ENCODE data around the gene OAS2. TPM values are rescaled to one million over a fixed set of nuclear protein-coding genes. Genes with fewer than 3 reads are reported as not detected.

The OAS2 gene
- total and polyA plus RNA-seq, 2 donors, result 7.3 to 14.0 TPM

DNA sequence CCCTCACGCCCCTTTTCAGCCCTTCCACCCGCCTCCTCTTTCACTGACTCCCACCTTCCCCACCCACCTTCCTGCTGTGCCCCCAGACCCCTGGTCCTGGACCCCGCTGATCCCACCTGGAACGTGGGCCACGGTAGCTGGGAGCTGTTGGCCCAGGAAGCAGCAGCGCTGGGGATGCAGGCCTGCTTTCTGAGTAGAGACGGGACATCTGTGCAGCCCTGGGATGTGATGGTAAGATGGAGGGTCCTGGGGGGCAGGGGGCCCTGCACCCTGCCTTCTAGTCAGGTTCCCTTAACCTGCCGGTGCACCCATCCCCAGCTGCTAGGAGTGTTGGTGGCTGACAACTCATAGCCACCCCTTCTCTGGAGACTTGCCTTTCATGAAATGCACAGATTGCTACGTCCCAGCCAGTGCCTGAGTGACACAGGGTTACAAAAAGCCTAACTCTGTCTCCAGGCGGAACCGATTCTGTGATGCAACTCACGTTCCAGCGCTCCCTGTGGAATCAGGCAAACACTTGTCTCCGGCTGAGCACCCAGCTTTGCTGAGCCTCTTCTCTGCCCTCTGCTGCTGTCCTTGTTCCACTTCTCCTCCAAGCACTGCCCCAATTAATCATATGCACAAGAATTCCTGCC, 15.0 kb upstream of the OAS2 start:
- 91% methylated on average over 14 of the region's 14 CpGs for WGBS
- no peak for DNase-seq (ENCODE audit: extremely low spot score)
- H3K36me3 ChIP-seq (ENCODE audit: insufficient read depth), result no peaks in the 10 kb centered on the region

DNA sequence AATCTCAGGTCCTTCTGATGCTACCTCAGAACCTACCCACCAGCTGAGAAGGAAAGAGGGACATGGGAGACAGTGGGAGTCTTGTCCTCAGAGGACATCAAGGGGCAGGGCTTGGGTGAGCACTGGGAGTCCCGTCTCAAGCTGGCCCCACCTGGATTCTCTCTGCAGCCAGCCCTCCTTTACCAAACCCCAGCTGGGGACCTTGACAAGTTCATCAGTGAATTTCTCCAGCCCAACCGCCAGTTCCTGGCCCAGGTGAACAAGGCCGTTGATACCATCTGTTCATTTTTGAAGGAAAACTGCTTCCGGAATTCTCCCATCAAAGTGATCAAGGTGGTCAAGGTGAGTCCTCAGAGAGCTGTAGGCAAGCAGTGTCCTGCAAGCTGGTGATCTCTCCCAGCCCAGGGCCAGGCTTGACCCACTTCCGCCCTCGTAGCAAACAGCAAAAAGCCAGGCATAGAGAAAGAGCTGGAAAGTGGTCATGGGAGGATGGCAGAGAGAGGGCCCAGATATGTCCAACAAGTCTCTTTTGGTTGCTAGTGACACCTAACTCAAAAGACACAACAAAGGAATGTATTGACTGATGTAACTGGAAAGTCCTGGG, 14.2 kb upstream of the OAS2 start:
- no peaks in the 10 kb centered on the region for H3K4me1 ChIP-seq (ENCODE audit: insufficient read depth)
- no peak overlapping the region for H3K4me3 ChIP-seq (ENCODE audit: low read depth, low read length)
- no peak for DNase-seq (ENCODE audit: extremely low spot score)
- WGBS, result 95% methylated on average over 6 of the region's 6 CpGs
- no peaks in the 10 kb centered on the region for H3K36me3 ChIP-seq (ENCODE audit: insufficient read depth)
- H3K27ac ChIP-seq (ENCODE audit: low read depth), result no peak overlapping the region

More for the DNA sequence above, 15.0 kb upstream of the OAS2 start:
- no peaks in the 10 kb centered on the region for H3K4me1 ChIP-seq (ENCODE audit: insufficient read depth)
- no peak overlapping the region for H3K27ac ChIP-seq (ENCODE audit: low read depth)
- no peak overlapping the region for H3K4me3 ChIP-seq (ENCODE audit: low read depth, low read length)

DNA sequence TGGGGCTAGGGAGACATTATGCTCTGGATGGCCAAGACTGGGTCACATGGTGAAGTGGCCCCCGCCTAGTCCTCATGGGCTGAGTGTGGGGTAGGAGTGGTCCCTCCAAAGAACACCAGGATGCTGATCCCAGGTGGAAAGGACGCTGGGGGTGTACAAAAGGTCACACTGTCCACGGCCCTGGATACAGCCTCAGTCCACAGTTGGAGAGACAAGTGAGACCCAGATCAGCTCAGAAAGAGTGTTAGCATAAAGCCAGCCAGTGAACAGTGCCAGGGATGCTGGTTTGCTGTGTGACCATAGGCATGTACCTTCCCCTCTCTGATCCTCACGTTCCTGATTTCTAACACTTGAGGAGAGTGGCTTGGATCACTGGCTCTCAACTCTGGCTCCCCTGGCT, 13.4 kb upstream of the OAS2 start:
- no peak for DNase-seq (ENCODE audit: extremely low spot score)
- 88% methylated on average over 4 of the region's 4 CpGs for WGBS
- Histone ChIP-seq H3K4me1 (ENCODE audit: insufficient read depth) (no peaks in the 10 kb centered on the region), H3K36me3 (ENCODE audit: insufficient read depth) (no peaks in the 10 kb centered on the region), H3K27ac (ENCODE audit: low read depth) (no peak overlapping the region), H3K4me3 (ENCODE audit: low read depth, low read length) (no peak overlapping the region)

DNA sequence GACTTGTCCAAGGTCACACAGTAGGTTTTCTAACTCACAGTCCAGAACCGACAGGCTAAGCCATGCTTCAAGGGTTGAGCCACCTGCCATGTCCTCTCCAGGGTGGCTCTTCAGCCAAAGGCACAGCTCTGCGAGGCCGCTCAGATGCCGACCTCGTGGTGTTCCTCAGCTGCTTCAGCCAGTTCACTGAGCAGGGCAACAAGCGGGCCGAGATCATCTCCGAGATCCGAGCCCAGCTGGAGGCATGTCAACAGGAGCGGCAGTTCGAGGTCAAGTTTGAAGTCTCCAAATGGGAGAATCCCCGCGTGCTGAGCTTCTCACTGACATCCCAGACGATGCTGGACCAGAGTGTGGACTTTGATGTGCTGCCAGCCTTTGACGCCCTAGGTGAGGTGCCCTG, 12.7 kb upstream of the OAS2 start:
- no peak overlapping the region for H3K27ac ChIP-seq (ENCODE audit: low read depth)
- 89% methylated on average over 15 of the region's 15 CpGs for WGBS
- H3K4me1 ChIP-seq (ENCODE audit: insufficient read depth), result no peaks in the 10 kb centered on the region
- no peaks in the 10 kb centered on the region for H3K36me3 ChIP-seq (ENCODE audit: insufficient read depth)
- DNase-seq (ENCODE audit: extremely low spot score), result no peak
- no peak overlapping the region for H3K4me3 ChIP-seq (ENCODE audit: low read depth, low read length)

DNA sequence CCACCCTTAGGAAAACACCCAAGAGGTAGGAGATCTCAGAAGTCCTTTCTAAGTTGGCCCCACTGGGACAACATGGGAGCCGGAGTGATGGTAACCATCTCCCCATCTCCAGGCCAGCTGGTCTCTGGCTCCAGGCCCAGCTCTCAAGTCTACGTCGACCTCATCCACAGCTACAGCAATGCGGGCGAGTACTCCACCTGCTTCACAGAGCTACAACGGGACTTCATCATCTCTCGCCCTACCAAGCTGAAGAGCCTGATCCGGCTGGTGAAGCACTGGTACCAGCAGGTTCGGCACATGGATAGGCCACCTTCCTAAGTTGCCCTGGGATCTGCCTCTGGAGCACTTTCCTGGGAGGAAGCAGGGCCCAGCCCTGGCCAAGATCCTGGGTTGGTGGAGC, 11.0 kb upstream of the OAS2 start:
- Histone ChIP-seq H3K36me3 (ENCODE audit: insufficient read depth) (no peaks in the 10 kb centered on the region), H3K4me1 (ENCODE audit: insufficient read depth) (no peaks in the 10 kb centered on the region), H3K27ac (ENCODE audit: low read depth) (no peak overlapping the region), H3K4me3 (ENCODE audit: low read depth, low read length) (no peak overlapping the region)
- DNase-seq (ENCODE audit: extremely low spot score), result no peak
- WGBS, result 91% methylated on average over 9 of the region's 9 CpGs

DNA sequence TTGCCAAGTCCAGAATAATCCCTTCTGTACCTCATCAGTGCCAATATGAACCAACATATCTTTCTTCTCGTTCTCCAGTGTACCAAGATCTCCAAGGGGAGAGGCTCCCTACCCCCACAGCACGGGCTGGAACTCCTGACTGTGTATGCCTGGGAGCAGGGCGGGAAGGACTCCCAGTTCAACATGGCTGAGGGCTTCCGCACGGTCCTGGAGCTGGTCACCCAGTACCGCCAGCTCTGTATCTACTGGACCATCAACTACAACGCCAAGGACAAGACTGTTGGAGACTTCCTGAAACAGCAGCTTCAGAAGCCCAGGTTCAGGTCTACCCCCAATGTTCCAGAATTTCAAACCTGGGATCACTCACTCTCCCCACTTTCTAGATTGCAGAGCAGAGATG, 10.5 kb upstream of the OAS2 start:
- DNase-seq (ENCODE audit: extremely low spot score), result no peak
- no peak overlapping the region for H3K4me3 ChIP-seq (ENCODE audit: low read depth, low read length)
- 91% methylated on average over 7 of the region's 7 CpGs for WGBS
- H3K27ac ChIP-seq (ENCODE audit: low read depth), result no peak overlapping the region
- no peaks in the 10 kb centered on the region for H3K36me3 ChIP-seq (ENCODE audit: insufficient read depth)
- no peaks in the 10 kb centered on the region for H3K4me1 ChIP-seq (ENCODE audit: insufficient read depth)

DNA sequence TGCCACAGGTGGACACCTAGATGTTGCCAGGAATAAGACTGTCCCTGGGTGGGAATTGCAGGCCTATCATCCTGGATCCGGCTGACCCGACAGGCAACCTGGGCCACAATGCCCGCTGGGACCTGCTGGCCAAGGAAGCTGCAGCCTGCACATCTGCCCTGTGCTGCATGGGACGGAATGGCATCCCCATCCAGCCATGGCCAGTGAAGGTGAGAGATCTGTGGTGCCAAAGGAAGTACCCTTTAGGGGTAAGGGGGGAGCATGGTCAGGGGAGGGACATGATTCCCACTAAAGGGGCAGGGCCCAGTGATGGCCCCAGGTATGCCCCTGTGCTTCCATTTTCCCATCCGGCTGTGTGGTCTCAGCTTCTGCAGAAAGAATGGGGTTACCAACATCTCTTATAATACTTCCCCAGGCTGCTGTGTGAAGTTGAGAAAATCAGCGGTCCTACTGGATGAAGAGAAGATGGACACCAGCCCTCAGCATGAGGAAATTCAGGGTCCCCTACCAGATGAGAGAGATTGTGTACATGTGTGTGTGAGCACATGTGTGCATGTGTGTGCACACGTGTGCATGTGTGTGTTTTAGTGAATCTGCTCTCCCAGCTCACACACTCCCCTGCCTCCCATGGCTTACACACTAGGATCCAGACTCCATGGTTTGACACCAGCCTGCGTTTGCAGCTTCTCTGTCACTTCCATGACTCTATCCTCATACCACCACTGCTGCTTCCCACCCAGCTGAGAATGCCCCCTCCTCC, 8.6 kb upstream of the OAS2 start:
- no peak overlapping the region for H3K4me3 ChIP-seq (ENCODE audit: low read depth, low read length)
- no peak for DNase-seq (ENCODE audit: extremely low spot score)
- no peaks in the 10 kb centered on the region for H3K36me3 ChIP-seq (ENCODE audit: insufficient read depth)
- 94% methylated on average over 8 of the region's 8 CpGs for WGBS
- H3K4me1 ChIP-seq (ENCODE audit: insufficient read depth), result no peaks in the 10 kb centered on the region
- H3K27ac ChIP-seq (ENCODE audit: low read depth), result no peak overlapping the region

DNA sequence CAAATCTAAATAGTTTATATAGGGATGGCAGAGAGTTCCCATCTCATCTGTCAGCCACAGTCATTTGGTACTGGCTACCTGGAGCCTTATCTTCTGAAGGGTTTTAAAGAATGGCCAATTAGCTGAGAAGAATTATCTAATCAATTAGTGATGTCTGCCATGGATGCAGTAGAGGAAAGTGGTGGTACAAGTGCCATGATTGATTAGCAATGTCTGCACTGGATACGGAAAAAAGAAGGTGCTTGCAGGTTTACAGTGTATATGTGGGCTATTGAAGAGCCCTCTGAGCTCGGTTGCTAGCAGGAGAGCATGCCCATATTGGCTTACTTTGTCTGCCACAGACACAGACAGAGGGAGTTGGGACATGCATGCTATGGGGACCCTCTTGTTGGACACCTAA, 7.9 kb upstream of the OAS2 start:
- Histone ChIP-seq H3K36me3 (ENCODE audit: insufficient read depth) (no peaks in the 10 kb centered on the region), H3K4me1 (ENCODE audit: insufficient read depth) (no peaks in the 10 kb centered on the region), H3K4me3 (ENCODE audit: low read depth, low read length) (no peak overlapping the region), H3K27ac (ENCODE audit: low read depth) (no peak overlapping the region)
- no peak for DNase-seq (ENCODE audit: extremely low spot score)
- 77% methylated on average over 2 of the region's 2 CpGs for WGBS

DNA sequence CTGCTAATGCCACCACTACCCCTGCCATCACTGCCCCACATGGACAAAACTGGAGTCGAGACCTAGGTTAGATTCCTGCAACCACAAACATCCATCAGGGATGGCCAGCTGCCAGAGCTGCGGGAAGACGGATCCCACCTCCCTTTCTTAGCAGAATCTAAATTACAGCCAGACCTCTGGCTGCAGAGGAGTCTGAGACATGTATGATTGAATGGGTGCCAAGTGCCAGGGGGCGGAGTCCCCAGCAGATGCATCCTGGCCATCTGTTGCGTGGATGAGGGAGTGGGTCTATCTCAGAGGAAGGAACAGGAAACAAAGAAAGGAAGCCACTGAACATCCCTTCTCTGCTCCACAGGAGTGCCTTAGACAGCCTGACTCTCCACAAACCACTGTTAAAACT, 7.1 kb upstream of the OAS2 start:
- no peaks in the 10 kb centered on the region for H3K4me1 ChIP-seq (ENCODE audit: insufficient read depth)
- WGBS, result 53% methylated on average over 5 of the region's 5 CpGs
- no peaks in the 10 kb centered on the region for H3K36me3 ChIP-seq (ENCODE audit: insufficient read depth)

DNA sequence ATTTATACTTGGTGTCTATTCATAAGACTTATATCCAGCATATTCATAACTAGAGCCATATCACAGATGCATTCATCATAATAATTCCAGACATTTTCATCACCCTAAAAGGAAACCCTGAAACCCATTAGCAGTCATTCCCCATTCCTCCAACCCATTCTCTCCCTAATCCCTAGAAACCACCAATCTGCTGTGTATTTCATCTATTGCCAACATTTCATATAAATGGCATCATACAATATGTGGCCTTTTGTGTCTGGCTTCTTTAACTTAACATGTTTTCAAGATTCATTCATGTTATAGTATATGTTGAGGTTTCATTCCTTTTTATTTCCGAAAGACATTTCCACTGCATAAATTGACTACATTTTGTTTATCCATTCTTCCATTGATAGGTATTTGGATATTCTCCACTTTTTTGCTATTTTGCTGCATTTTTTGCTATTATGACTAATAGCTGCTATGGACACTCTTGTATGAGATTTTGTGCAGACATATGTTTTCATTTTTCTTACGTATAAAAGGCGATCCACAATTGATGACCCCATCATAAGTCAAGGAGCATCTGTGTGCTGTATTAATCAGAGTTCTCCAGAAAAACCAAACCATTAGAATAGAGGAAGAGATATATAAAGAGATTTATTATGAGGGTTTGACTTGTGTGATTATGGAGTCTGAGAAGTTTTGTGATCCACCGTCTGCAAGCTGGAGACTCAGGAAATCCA, 5.1 kb upstream of the OAS2 start:
- WGBS, result 83% methylated on average over 4 of the region's 4 CpGs
- no peak for DNase-seq (ENCODE audit: extremely low spot score)
- H3K4me3 ChIP-seq (ENCODE audit: low read depth, low read length), result no peak overlapping the region
- H3K4me1 ChIP-seq (ENCODE audit: insufficient read depth), result no peaks in the 10 kb centered on the region
- H3K27ac ChIP-seq (ENCODE audit: low read depth), result no peak overlapping the region
- H3K36me3 ChIP-seq (ENCODE audit: insufficient read depth), result no peaks in the 10 kb centered on the region

More for the DNA sequence above, 7.1 kb upstream of the OAS2 start:
- Histone ChIP-seq H3K27ac (ENCODE audit: low read depth) (no peak overlapping the region), H3K4me3 (ENCODE audit: low read depth, low read length) (no peak overlapping the region)
- no peak for DNase-seq (ENCODE audit: extremely low spot score)

DNA sequence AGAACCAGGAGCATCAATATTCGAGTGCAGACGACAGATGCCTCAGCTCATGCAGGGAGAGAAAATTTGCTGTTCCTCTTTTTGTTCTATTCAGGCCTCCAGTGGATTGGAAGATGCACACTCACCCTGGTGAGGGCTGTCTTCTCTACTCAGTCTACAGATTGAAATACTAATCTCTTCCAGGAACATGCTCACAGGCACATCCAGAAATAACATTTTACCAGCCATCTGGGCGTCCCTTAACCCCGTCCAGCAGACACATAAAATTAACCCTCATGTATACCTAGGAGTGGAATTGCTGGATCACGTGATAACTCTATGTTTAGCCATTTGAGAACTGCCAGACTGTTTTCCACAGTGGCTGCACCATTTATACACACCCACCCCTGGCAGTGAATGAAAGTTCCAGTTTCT, 4.5 kb upstream of the OAS2 start:
- Histone ChIP-seq H3K36me3 (ENCODE audit: insufficient read depth) (no peaks in the 10 kb centered on the region), H3K4me1 (ENCODE audit: insufficient read depth) (no peaks in the 10 kb centered on the region), H3K4me3 (ENCODE audit: low read depth, low read length) (no peak overlapping the region), H3K27ac (ENCODE audit: low read depth) (no peak overlapping the region)
- no peak for DNase-seq (ENCODE audit: extremely low spot score)
- 31% methylated on average over 5 of the region's 5 CpGs for WGBS

DNA sequence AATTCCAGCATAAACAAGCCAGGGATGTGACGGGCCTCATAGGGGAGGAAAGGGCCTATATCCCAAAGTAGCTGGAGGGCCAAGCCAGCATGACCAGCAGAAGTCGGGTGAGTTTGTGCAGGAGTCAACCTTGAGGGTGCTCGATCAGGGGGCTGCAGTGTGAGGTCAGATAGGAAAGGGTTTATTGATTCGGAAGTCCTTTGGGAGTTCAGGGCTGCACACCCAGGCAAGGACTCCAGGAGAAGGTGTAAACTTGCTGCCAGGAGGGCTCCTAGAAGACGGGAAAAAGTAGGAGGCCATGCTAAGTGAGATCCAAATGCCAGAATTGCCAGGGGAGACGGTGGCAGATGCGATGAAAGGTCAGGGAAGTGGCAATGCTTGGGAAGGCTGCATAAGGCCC, 3.4 kb upstream of the OAS2 start:
- no peaks in the 10 kb centered on the region for H3K36me3 ChIP-seq (ENCODE audit: insufficient read depth)
- no peak for DNase-seq (ENCODE audit: extremely low spot score)
- H3K4me3 ChIP-seq (ENCODE audit: low read depth, low read length), result no peak overlapping the region
- H3K4me1 ChIP-seq (ENCODE audit: insufficient read depth), result no peaks in the 10 kb centered on the region
- 83% methylated on average over 7 of the region's 7 CpGs for WGBS
- no peak overlapping the region for H3K27ac ChIP-seq (ENCODE audit: low read depth)

DNA sequence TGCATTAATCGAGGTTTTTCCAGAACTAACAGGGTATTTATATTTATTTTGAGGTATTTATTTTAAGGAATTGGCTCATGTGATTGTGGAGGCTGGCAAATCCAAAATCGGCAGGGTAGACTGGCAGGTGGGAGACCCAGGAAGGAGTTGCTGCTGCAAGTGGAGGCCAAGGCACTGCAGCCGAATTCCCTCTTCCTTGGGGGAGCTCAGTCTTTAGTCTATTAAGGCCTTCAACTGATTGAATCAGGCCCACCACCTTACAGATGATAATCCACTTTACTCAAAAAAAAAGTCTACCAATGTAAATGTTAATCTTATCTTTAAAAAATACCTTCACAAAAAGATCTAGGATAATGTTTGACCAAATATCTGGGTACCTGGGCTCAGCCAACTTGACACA, 1.2 kb upstream of the OAS2 start:
- Histone ChIP-seq H3K27ac (ENCODE audit: low read depth) (no peak overlapping the region), H3K36me3 (ENCODE audit: insufficient read depth) (no peaks in the 10 kb centered on the region), H3K4me1 (ENCODE audit: insufficient read depth) (no peaks in the 10 kb centered on the region), H3K4me3 (ENCODE audit: low read depth, low read length) (no peak overlapping the region)
- no peak for DNase-seq (ENCODE audit: extremely low spot score)
- 69% methylated on average over 3 of the region's 3 CpGs for WGBS

DNA sequence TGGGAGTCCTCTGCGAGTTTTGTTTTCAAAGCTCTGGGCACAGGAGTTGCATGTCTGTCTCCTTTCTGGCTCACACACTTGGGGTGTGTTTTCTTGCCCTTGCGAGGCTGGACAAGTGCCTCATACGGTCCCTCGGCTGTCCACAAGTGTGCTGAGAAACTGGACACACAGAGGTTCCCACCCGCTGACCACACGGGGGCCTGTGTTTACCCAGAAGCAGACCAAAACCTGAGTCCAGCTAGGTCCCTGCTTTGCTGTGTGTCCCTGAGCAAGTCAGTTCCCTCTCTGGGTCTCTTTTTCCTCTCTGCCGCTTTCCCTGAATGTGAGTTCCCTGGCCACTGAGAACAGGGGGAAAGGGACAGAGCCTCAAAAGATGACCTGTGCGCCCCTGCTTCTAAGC, 678 bp upstream of the OAS2 start:
- H3K4me1 ChIP-seq (ENCODE audit: insufficient read depth), result no peaks in the 10 kb centered on the region
- peak overlapping the region; percentile 40 for H3K27ac ChIP-seq (ENCODE audit: low read depth)
- H3K4me3 ChIP-seq (ENCODE audit: low read depth, low read length), result peak overlapping the region; percentile 16
- WGBS, result 78% methylated on average over 8 of the region's 8 CpGs
- no peak for DNase-seq (ENCODE audit: extremely low spot score)
- no peaks in the 10 kb centered on the region for H3K36me3 ChIP-seq (ENCODE audit: insufficient read depth)

Data from urinary bladder (tissue), 4 donors.